Activated naive CD8-positive, alpha-beta T cell treated with anti-CD3 and anti-CD28 coated beads for 36 hours (primary cell): ENCODE measurements around the gene NEURL1B. TPM values are rescaled to one million over a fixed set of nuclear protein-coding genes. Genes with fewer than 3 reads are reported as not detected.
"Not testable (repeated sequence)": the region's sequence is repeated elsewhere in the genome, so short reads cannot be mapped to it uniquely, and the experiment has no call there.

ENCODE experiments used
- DNase-seq: peaks from one replicate; pipeline ENCODE4 v3.0.0; 2021
- H3K27ac Mint-ChIP-seq: one replicate; pipeline ENCODE4 v1.8.0; 2022; ENCODE audit warnings: mild to moderate bottlenecking, moderate library complexity, mixed read lengths
- H3K27me3 Mint-ChIP-seq: one replicate; pipeline ENCODE4 v1.8.0; 2022; ENCODE audit warnings: mild to moderate bottlenecking, mixed read lengths
- H3K36me3 Mint-ChIP-seq: one replicate; pipeline ENCODE4 v1.8.0; 2021; ENCODE audit warnings: mild to moderate bottlenecking, mixed read lengths
- H3K4me1 Mint-ChIP-seq: one replicate; pipeline ENCODE4 v1.8.0; 2021; ENCODE audit warnings: mixed read lengths
- H3K4me3 Mint-ChIP-seq: one replicate; pipeline ENCODE4 v1.8.0; 2022; ENCODE audit warnings: mild to moderate bottlenecking, moderate library complexity, mixed read lengths
- H3K9me3 Mint-ChIP-seq: one replicate; pipeline ENCODE4 v1.8.0; 2022; ENCODE audit warnings: mixed read lengths
- total RNA-seq, 2 experiments: library from RNA; stranded (reverse); gene quantifications; one replicate each; pipeline ENCODE4 v1.2.3, GENCODE V29; 2021

The NEURL1B gene
- total RNA-seq, 2 experiments from 2014 or later: 0.10 TPM

GRCh38 chr5:172647352-172648012, 6.4 kb downstream of the NEURL1B start:
- no peaks in the 10 kb centered on the region for H3K9me3 Mint-ChIP-seq
- H3K36me3 Mint-ChIP-seq: no peaks in the 10 kb centered on the region
- no peak overlapping the region for H3K27ac Mint-ChIP-seq

GRCh38 chr5:172648013-172648381, 6.9 kb downstream of the NEURL1B start:
- no peak overlapping the region for H3K27ac Mint-ChIP-seq
- H3K4me3 Mint-ChIP-seq: no peak overlapping the region
- H3K4me1 Mint-ChIP-seq: no peaks in the 10 kb centered on the region

More at GRCh38 chr5:172647352-172648012, 6.4 kb downstream of the NEURL1B start:
- H3K4me3 Mint-ChIP-seq: no peak overlapping the region
- H3K4me1 Mint-ChIP-seq: no peaks in the 10 kb centered on the region
- peaks cover 18% of the 10 kb centered on the region for H3K27me3 Mint-ChIP-seq
- no peak for DNase-seq

GRCh38 chr5:172648755-172649154, 7.7 kb downstream of the NEURL1B start:
- no peaks in the 10 kb centered on the region for H3K4me1 Mint-ChIP-seq
- H3K9me3 Mint-ChIP-seq: no peaks in the 10 kb centered on the region
- H3K36me3 Mint-ChIP-seq: no peaks in the 10 kb centered on the region
- no peak overlapping the region for H3K27ac Mint-ChIP-seq
- no peak for DNase-seq
- H3K27me3 Mint-ChIP-seq: peaks cover 5% of the 10 kb centered on the region
- H3K4me3 Mint-ChIP-seq: no peak overlapping the region

More at GRCh38 chr5:172648013-172648381, 6.9 kb downstream of the NEURL1B start:
- no peaks in the 10 kb centered on the region for H3K9me3 Mint-ChIP-seq
- DNase-seq: no peak
- H3K27me3 Mint-ChIP-seq: peaks cover 13% of the 10 kb centered on the region
- H3K36me3 Mint-ChIP-seq: no peaks in the 10 kb centered on the region

- not testable (repeated sequence) for H3K36me3 Mint-ChIP-seq, DNase-seq, H3K4me3 Mint-ChIP-seq, H3K4me1 Mint-ChIP-seq, H3K27ac Mint-ChIP-seq, H3K27me3 Mint-ChIP-seq
- peaks cover 21% of the 10 kb centered on the region for H3K9me3 Mint-ChIP-seq
Measured at GRCh38 chr5:172656496-172656895, 15.4 kb downstream of the NEURL1B start.

- H3K36me3 Mint-ChIP-seq, H3K27me3 Mint-ChIP-seq, H3K27ac Mint-ChIP-seq, H3K4me1 Mint-ChIP-seq, H3K4me3 Mint-ChIP-seq, DNase-seq: not testable (repeated sequence)
- peaks cover 21% of the 10 kb centered on the region for H3K9me3 Mint-ChIP-seq
Measured at GRCh38 chr5:172657524-172658233, 16.6 kb downstream of the NEURL1B start.

- Mint-ChIP-seq H3K27ac (no peak overlapping the region), H3K4me3 (no peak overlapping the region), H3K27me3 (no peaks in the 10 kb centered on the region), H3K9me3 (peaks cover 21% of the 10 kb centered on the region), H3K4me1 (no peaks in the 10 kb centered on the region), H3K36me3 (peaks cover 5% of the 10 kb centered on the region)
- DNase-seq: no peak
Measured at GRCh38 chr5:172658391-172658790, 17.3 kb downstream of the NEURL1B start.

GRCh38 chr5:172658961-172659501, 18.0 kb downstream of the NEURL1B start:
- no peaks in the 10 kb centered on the region for H3K27me3 Mint-ChIP-seq
- peaks cover 5% of the 10 kb centered on the region for H3K36me3 Mint-ChIP-seq
- no peak overlapping the region for H3K27ac Mint-ChIP-seq
- H3K4me3 Mint-ChIP-seq: no peak overlapping the region
- H3K9me3 Mint-ChIP-seq: peaks cover 21% of the 10 kb centered on the region
- no peaks in the 10 kb centered on the region for H3K4me1 Mint-ChIP-seq
- DNase-seq: no peak

- Mint-ChIP-seq H3K9me3 (peaks cover 21% of the 10 kb centered on the region), H3K4me3 (no peak overlapping the region), H3K4me1 (no peaks in the 10 kb centered on the region), H3K36me3 (peaks cover 5% of the 10 kb centered on the region), H3K27ac (no peak overlapping the region), H3K27me3 (no peaks in the 10 kb centered on the region)
- no peak for DNase-seq
Measured at GRCh38 chr5:172659570-172659908, 18.5 kb downstream of the NEURL1B start.

- Mint-ChIP-seq H3K9me3 (peaks cover 17% of the 10 kb centered on the region), H3K36me3 (peaks cover 5% of the 10 kb centered on the region), H3K27ac (no peak overlapping the region), H3K4me3 (no peak overlapping the region), H3K27me3 (no peaks in the 10 kb centered on the region), H3K4me1 (no peaks in the 10 kb centered on the region)
- DNase-seq: no peak
Measured at GRCh38 chr5:172659909-172660628, 19.0 kb downstream of the NEURL1B start.

GRCh38 chr5:172660974-172661373, 19.9 kb downstream of the NEURL1B start:
- no peak for DNase-seq
- H3K4me1 Mint-ChIP-seq: no peaks in the 10 kb centered on the region
- H3K27me3 Mint-ChIP-seq: no peaks in the 10 kb centered on the region
- H3K4me3 Mint-ChIP-seq: no peak overlapping the region
- no peak overlapping the region for H3K27ac Mint-ChIP-seq
- H3K9me3 Mint-ChIP-seq: peaks cover 9% of the 10 kb centered on the region
- H3K36me3 Mint-ChIP-seq: peaks cover 3% of the 10 kb centered on the region

GRCh38 chr5:172661526-172661925, 20.5 kb downstream of the NEURL1B start:
- no peaks in the 10 kb centered on the region for H3K4me1 Mint-ChIP-seq
- H3K27me3 Mint-ChIP-seq: no peaks in the 10 kb centered on the region
- H3K27ac Mint-ChIP-seq: no peak overlapping the region
- H3K9me3 Mint-ChIP-seq: peaks cover 7% of the 10 kb centered on the region
- no peak overlapping the region for H3K4me3 Mint-ChIP-seq
- peaks cover under 1% of the 10 kb centered on the region for H3K36me3 Mint-ChIP-seq
- no peak for DNase-seq

GRCh38 chr5:172662596-172662995, 21.5 kb downstream of the NEURL1B start:
- H3K4me1 Mint-ChIP-seq: no peaks in the 10 kb centered on the region
- no peak for DNase-seq
- no peaks in the 10 kb centered on the region for H3K27me3 Mint-ChIP-seq
- no peak overlapping the region for H3K4me3 Mint-ChIP-seq
- H3K9me3 Mint-ChIP-seq: peaks cover 2% of the 10 kb centered on the region
- no peak overlapping the region for H3K27ac Mint-ChIP-seq
- H3K36me3 Mint-ChIP-seq: no peaks in the 10 kb centered on the region

GRCh38 chr5:172664018-172664417, 23.0 kb downstream of the NEURL1B start:
- Mint-ChIP-seq H3K27me3 (no peaks in the 10 kb centered on the region), H3K4me1 (no peaks in the 10 kb centered on the region), H3K36me3 (no peaks in the 10 kb centered on the region), H3K27ac (no peak overlapping the region), H3K9me3 (no peaks in the 10 kb centered on the region), H3K4me3 (no peak overlapping the region)
- no peak for DNase-seq

- Mint-ChIP-seq H3K27ac (no peak overlapping the region), H3K36me3 (no peaks in the 10 kb centered on the region)
- DNase-seq: no peak
Measured at GRCh38 chr5:172664681-172665541, 23.8 kb downstream of the NEURL1B start.

More at GRCh38 chr5:172664681-172665541, 23.8 kb downstream of the NEURL1B start:
- Mint-ChIP-seq H3K4me3 (no peak overlapping the region), H3K4me1 (no peaks in the 10 kb centered on the region), H3K27me3 (no peaks in the 10 kb centered on the region), H3K9me3 (no peaks in the 10 kb centered on the region)
